SK-N-SH treated with all-trans-retinoic acid at 6 μM for 48 hours (cell line): ENCODE data around the gene NFYA.

Source experiments
- ARNTL ChIP-seq: fragments of 450-650 bp; formaldehyde crosslinking; IDR thresholded peaks from 2 replicates; pipeline ENCODE4 v1.5.0; 2020; ENCODE audit warnings: low read depth, mild to moderate bottlenecking, moderate library complexity, borderline replicate concordance
- ISL1 ChIP-seq: fragments of 250-450 bp; sonication (Bioruptor Pico); IDR thresholded peaks from 2 replicates; pipeline ENCODE4 v2.1.2; 2022; ENCODE audit warnings: mild to moderate bottlenecking, moderate library complexity
- PPARA ChIP-seq: fragments of 250-450 bp; sonication (Bioruptor Pico); IDR thresholded peaks from 2 replicates; pipeline ENCODE4 v1.5.0; 2020; ENCODE audit warnings: mild to moderate bottlenecking, borderline replicate concordance
- RARB ChIP-seq: fragments of 250-450 bp; sonication (Bioruptor Pico); IDR thresholded peaks from 2 replicates; pipeline ENCODE4 v1.8.0; 2021; ENCODE audit warnings: mild to moderate bottlenecking, moderate library complexity
- TCF4 ChIP-seq: fragments of 250-450 bp; sonication (Bioruptor Pico); IDR thresholded peaks from 2 replicates; pipeline ENCODE4 v1.8.0; 2021; ENCODE audit warnings: mild to moderate bottlenecking, moderate library complexity, borderline replicate concordance
- TF ChIP-seq, protein P1 (sequence below): fragments of 250-450 bp; sonication (Bioruptor Pico); IDR thresholded peaks from 2 replicates; pipeline ENCODE4 v1.8.0; 2021; ENCODE audit warnings: low read depth, mild to moderate bottlenecking, moderate library complexity, borderline replicate concordance
- TF ChIP-seq, protein P2 (sequence below): fragments of 250-450 bp; sonication (Bioruptor Pico); IDR thresholded peaks from 2 replicates; pipeline ENCODE4 v1.8.0; 2020; ENCODE audit warnings: mild to moderate bottlenecking, moderate library complexity, borderline replicate concordance

DNA sequence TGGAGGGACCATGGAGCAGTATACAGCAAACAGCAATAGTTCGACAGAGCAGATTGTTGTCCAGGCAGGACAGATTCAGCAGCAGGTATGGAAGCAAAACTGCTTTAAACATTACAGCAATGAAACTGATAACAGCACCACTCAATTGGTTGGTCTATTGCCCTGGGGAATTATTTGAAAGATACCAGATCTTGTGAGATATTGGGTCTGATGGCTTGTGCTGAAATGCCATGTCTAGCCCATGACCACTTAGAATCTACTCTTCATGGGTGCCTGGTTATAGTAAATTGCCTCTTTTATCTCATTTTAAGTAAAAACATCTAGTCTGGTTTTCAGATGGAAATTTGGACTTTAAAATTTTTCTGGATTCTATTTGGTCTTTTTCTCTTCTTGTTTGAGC, 6.3 kb downstream of the NFYA start:
- TF ChIP-seq, protein P1, sequence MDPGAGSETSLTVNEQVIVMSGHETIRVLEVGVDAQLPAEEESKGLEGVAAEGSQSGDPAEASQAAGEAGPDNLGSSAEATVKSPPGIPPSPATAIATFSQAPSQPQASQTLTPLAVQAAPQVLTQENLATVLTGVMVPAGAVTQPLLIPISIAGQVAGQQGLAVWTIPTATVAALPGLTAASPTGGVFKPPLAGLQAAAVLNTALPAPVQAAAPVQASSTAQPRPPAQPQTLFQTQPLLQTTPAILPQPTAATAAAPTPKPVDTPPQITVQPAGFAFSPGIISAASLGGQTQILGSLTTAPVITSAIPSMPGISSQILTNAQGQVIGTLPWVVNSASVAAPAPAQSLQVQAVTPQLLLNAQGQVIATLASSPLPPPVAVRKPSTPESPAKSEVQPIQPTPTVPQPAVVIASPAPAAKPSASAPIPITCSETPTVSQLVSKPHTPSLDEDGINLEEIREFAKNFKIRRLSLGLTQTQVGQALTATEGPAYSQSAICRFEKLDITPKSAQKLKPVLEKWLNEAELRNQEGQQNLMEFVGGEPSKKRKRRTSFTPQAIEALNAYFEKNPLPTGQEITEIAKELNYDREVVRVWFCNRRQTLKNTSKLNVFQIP (CRISPR knock-in tag) = no peak
- TF ChIP-seq ARNTL (CRISPR knock-in tag) (no peak), ISL1 (no peak), TCF4 (CRISPR knock-in tag) (peak; percentile 47; the same call in 1 of the 2 replicates), PPARA (no peak), RARB (no peak)
- TF ChIP-seq, protein P2, sequence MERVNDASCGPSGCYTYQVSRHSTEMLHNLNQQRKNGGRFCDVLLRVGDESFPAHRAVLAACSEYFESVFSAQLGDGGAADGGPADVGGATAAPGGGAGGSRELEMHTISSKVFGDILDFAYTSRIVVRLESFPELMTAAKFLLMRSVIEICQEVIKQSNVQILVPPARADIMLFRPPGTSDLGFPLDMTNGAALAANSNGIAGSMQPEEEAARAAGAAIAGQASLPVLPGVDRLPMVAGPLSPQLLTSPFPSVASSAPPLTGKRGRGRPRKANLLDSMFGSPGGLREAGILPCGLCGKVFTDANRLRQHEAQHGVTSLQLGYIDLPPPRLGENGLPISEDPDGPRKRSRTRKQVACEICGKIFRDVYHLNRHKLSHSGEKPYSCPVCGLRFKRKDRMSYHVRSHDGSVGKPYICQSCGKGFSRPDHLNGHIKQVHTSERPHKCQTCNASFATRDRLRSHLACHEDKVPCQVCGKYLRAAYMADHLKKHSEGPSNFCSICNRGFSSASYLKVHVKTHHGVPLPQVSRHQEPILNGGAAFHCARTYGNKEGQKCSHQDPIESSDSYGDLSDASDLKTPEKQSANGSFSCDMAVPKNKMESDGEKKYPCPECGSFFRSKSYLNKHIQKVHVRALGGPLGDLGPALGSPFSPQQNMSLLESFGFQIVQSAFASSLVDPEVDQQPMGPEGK (CRISPR knock-in tag) = no peak
